ENCODE results near the gene ANKS6.
A peak's percentile ranks its signal among the peaks of the same experiment; 100 is the strongest.

ANKS6 gene

DNA sequence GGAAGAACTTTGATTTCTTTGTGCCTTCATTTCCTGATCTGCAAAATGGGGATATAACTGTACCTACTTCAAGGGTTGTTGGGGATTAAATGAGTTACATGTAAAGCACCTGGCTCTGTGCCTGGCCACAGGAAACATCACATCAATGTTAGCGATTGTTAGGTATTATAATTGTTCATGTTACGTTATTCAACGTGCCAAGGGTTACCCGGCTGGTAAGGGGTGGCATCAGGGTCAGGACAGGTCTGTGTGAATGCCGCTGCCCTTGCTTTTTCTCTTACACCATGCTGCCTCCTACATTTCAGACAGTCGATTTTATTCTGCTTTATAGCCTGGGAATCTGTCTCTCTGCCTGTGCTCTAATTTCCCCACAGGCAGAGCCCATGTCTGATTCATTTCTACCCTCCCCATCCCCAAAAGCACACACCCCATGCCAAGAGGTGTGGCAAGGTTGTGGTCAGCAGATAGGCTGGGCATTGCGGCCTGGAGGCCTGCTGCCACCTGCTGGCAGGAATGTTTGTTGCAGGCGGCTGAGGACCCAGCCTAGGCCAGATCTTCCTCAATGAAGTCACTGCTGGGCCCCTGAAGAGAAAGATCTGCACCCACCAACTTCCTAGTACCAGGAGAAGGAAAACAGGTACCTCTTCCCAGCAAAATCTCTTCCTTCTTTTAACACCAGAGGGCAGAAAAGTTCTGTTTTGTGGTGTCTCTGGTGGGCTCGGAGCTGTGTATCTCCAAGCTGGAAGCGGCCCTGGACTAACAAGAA, 5.3 kb downstream of the ANKS6 start:
- DNase-seq = no peak

GRCh38 chr9:98790134-98790841, 6.1 kb downstream of the ANKS6 start:
- no peak for DNase-seq

- no peak for DNase-seq
These were observed 6.7 kb downstream of the ANKS6 start for GRCh38 chr9:98789483-98790133.

DNA sequence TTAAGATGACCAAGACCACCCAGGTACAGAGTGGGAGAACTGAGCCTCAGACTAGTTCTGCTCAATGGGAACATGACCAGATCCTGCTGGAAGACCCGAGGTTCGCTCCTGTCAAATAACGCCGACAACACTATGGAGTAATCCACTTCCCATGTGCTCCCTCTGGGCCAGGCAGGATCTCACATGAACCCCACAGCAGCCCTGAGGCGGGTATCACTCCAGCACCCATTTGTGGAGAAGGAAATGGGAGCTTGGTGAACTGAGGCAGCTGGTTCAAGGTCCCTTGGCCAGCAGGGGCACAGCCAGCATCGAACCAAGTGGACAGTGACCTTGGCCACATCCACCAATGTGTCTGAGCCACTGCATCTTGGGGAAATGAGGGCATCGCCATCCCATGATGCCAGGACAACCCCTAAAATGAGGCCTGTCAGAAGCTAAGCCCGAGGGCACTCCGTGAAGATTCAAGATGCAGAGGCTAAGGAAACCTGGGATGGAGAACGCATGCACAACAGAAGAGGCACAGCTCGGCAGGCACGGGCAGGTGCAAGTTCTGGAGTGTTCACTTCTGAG, 8.5 kb downstream of the ANKS6 start:
- no peak for DNase-seq

DNA sequence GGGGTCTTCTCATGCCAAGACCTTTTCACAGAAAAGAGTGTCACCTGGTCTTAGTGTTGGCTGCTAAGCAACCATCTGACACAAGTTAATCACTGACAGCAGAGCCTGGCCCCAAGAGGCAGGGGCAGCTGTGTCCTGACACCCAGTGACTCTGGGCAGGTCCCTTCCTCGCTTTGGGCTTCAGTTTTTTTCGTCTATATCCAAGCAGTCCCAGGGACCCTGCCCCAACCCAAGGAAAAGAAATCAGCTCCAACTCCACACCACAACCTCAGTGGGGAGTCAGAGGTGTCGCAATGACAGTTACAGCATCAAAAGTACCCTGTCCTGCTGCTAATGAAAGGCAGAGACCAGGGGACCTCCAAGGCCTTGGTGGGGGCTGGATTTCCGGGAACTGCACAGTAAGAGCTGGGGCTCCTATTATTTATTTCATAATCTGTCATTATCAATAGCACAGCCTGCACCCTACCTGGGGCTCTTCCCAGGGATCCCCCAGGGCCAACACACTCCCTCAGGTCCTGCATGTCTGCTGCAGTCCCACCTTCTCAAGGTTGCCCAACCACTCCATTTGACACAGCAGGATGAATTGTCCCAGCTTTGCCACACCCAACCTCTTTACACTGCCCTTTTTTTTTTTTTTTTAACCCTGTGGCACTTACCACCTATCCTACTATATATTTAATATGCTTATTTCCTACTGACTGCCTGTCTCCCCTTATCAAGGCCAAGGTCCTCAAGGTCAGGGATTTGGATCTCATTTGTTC, 9.4 kb downstream of the ANKS6 start:
- DNase-seq = no peak

- DNase-seq = no peak
These were observed 11.2 kb downstream of the ANKS6 start for GRCh38 chr9:98784831-98785806.

DNA sequence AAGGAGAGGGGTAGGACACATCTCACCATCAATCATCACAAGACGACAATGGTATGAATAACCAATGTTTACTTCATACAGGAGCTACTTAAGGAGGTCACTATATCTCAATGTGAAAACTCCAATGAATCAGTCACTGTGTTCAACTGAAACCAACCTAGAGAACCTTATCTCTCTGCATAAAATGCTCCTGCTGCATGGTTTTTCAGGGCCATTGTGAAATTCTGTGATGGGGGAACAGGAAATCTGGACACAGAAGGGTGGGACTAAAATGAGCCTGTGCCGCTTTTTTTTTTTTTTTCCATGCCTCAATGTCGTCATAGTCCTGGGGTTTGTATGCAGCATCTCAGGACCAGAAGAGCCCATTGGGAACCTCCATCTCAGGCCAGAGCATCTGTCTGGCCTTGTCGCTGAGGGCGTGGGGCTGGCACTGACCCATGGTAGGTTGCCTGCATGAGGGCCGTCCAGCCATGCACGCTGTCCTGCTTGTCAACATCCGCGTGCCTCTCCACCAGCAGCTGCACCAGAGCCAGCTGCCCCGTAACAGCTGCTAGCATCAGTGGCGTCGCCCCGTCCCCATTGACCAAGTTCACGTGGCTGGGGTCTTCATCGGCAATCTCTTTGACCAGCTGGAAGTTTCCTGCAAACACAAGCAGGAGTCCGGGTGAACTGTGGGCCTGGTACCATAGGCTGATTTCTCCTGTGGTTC, 12.7 kb downstream of the ANKS6 start:
- no peak for DNase-seq

DNA sequence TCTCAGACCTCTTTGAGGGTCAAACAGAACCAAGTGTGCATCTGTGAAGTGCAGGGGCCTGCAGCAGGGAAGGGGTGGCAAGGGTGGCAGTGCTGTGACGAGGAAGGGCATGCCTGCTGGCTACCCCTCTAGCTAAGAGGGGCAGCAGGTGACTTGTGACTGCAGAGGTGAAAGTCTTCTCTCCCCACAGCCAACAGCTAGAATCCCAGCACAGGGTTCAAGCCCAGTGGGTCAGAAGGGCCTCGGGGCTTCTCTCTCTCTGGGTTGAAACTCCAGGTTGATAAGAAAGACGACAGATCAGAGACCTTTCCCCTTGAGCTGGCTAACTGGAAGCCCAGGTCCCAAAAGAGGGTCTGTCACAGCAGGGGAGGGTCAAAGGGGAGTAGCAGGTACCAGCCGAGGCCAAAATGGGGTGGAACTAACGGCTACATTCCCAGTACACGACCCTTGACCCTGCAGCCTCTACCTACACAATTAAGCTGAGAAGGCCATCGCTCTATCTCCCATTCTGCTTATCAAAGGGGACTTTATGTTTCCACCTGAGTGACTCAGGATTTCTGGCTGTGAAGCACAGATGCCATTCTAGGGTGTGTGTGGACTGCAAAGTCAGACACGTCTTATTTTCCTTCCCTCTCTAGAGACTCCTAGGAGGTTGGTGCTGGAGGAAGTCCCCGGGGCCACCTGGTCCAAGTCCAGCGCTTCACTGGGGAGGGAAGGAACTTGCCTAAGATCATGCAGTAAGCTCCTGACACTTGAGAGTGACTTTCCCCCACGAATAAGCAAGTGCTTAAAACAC, 14.6 kb downstream of the ANKS6 start:
- DNase-seq = no peak

- peak; percentile 42 for DNase-seq
These were observed 16.2 kb downstream of the ANKS6 start for GRCh38 chr9:98780059-98780749.

DNA sequence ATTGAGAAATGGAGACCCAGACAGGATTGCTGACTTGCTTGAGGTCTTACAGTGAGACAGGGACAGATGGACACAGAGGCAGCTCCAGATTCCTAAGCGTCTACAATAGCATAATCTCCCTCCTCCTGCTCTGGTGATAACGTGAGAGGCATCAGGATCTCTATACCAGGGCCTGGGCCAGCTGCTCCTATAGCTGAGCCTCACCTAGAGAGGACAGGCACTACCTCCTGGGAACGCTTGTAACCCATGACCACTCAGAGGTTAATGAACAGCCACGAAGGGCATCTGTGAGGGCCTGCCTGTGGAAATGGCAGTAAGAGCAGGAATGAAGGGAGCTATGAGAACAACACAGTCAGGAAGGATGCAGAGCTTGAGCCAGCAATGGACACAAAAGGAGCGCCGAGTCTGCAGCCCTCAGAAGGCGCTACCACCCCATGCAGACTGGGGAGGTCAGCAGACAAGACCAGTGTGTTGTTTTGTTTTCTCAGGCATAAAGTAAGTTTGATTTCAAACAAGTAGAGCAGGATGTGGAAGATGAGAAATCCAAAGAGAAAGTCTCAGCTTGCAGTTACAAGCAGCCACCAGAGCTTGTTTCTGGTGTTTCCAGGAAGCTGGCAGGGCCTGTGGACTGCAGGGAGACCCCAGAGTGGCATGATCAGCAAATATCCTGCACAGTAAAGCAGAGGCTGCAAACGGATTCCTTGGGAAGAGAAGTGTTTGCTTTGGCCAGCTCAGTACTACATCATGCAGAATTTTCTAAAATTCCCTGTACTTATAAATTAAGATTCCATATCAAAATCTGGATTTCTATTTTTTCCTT, 17.4 kb downstream of the ANKS6 start:
- DNase-seq = no peak

- no peak for DNase-seq
These were observed 18.1 kb downstream of the ANKS6 start for GRCh38 chr9:98778251-98778650.

DNA sequence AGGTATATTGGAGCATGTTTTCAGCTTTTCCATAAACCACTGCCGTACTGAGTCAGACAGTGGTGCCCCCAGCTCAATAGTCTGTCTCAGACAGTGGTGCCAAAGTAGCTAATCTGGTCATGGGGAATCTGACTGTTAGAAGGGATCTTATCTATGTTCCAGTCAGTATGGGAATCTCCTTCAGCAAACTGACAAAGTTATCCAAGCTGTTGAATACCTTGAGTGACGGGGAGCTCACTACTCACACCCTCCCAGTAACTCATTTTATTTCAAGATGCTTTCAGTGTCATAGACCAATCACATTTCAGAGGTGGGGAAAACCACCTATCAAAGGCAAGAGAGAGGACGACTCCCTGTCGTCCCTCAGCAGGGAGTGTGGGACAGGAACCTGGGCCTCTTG, 18.7 kb downstream of the ANKS6 start:
- no peak for DNase-seq

DNA sequence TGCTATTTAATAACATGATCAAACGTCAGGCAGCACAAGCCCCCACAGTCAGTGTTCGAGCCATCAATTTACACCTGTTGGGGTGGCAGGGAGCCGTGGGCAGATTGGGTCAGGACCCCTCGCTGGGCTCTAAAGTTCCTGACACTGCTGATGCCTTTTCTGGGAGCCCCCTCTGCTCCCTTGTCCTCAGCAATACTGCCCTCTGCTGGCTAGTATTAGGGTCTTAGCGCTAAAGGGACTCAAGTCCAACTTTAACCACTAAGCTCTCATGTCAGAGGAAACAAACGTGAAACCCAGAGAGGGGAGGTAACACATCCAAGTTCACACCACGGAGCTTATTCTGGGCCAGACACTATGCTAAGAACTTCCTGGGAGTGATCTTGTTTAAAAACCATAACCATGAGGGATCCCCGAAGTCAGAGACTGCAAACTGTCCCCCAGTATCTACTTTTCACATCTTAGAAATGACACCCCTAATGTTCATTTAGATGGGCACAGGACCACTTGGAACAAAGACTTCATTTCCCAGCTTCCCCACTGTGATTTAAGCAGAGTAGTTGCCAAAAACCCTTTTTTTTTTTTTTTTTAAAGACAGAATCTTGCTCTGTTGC, 20.4 kb downstream of the ANKS6 start:
- no peak for DNase-seq

DNA sequence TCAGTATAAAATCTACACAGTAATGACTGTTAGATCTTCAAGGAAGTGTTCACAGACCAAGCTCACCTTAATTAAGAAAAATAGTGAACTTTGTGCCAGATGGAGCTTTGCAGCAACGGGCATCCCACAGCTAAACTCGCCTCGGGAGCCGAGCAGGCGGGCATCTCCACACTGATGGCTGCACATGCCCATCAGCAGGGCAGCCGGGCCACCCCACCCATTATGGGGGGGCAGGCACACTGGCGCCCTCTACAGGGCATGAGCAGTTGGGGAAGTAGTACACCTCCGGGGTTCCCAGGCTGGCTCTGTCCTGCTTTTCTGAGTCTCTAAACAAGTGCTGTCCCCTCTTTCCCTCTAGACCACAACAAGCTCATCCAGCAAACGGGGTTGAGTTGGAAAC, 21.6 kb downstream of the ANKS6 start:
- DNase-seq = no peak

DNA sequence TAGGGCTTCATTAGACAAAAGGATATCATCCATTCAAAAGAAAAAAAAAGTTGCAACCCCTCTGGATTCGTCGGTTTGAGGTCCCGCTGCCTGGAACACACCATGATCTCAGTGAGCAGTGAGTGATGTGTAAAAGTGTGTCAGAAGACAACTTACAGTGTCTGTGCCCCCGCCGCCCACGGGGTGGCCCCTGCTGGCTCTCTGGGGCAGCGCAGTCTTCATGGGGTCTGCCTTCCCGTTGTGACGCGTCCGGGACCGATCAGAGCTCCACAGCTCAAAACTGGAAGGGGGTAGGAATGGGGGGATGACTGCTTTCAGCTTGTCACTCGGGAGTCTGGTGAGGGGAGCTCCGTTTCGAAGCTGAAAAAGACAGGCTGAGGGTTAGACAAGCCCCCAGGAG, 22.6 kb downstream of the ANKS6 start:
- DNase-seq = no peak

- DNase-seq = no peak
These were observed 23.8 kb downstream of the ANKS6 start for GRCh38 chr9:98772364-98773155.

DNA sequence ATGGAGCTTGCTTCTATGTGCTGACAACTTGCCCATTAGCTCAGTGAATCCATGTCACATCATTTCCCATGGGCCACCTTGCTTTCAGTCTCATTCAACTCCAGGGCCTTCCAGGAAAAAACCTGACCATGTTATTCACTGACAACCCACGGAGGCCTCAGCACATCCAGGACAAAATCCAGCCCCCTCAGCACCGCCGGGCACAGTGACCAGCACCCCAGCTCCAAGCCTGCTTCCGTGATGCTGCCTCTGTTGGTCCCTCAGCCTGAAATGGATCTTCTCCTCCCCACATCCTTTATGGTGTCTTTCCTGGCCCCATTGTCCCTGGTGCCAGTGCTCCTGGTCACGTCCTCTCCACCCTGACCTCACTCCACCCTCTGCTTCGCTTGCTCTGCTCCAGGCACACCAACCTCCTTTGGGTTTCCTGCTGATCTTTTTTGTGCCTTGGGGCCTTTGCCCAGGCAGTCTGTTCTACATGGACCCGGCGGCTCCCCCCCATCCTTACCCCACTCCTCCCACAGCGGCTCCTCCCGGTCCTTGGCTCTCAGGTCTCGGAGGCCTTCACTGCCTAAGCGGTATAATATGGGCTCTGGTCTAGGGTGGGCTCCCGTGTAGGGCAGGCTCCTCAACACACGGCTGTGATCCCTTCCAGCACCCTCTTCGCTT, 25.0 kb downstream of the ANKS6 start:
- DNase-seq = no peak
